GM18502 (cell line): ENCODE data around the gene GATD1.

Experiments
- ATAC-seq: cut with Tn5 transposase; IDR thresholded peaks from one replicate; pipeline ENCODE4 v1.9.1; 2021; ENCODE audit warnings: mild to moderate bottlenecking; ENCODE audit not compliant: unreplicated experiment, poor library complexity

Gene GATD1, protein sequence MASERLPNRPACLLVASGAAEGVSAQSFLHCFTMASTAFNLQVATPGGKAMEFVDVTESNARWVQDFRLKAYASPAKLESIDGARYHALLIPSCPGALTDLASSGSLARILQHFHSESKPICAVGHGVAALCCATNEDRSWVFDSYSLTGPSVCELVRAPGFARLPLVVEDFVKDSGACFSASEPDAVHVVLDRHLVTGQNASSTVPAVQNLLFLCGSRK

DNA sequence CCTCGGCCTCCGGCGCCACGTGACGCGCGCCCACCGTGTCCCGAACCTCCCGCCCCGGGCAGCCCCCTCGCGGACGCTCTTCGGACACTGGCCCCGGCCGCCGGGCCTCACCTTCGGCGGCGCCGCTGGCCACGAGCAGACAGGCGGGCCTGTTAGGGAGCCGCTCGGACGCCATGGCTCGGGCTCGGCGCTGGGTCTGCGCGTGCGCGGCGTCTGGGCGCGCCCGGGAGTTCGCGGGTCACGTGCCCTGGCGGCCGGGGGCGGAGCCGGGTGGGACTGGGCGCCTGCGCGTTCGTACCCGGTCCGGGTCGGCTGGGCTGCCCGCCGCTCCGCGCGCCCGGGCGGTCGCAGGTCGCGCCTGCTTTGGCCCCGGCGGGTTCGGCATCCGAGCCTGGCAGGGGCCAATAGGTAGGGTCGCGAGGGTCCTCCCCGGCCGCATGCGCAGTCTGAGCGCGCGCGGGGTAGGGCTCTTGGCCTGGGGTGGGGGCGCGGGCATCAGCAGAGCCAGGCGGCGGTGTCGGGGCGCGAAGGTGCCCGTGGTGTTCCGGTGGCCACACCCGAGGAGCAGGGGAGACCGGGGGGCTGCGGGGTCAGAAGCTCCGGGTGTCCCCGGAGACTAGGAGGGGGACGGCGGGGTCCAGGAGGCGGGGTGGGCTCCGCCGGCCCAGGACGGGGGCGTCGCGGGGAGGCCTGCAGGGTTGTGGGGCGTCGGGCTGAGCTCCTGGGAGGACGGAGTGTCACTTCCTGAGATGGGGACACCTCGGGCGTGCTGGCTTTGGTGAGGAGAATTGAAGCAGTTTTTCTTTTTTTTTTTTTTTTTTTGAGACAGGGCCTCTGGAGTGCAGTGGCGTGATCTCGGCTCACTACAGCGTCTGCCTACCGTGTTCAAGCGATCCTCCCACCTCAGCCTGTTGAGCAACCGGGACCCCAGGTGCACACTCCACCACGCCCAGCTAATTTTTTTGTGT lies at the start of gene GATD1:
TSS of gene GATD1 (minus strand) at position 200 of the 968 bp plus-strand sequence. CDS start at position 175, 25 bp downstream.
- peak; percentile 79 for ATAC-seq

DNA sequence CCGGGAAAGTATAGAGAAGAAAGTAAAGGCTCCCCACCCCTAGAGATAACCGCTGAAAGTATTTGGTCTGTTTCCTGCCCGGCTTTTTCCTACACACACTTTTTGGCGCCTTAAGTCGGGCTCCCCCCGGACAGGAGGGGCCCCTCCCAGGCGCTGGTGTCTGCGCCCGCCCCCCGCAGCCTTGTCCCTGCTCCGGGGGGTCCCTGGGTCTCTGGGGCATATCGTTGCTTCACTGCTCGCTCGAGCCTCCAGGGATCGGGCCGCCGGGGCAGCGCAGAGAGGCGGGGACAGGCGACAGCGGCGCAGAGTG lies 49.5 kb upstream of the GATD1 start:
- no peak for ATAC-seq

DNA sequence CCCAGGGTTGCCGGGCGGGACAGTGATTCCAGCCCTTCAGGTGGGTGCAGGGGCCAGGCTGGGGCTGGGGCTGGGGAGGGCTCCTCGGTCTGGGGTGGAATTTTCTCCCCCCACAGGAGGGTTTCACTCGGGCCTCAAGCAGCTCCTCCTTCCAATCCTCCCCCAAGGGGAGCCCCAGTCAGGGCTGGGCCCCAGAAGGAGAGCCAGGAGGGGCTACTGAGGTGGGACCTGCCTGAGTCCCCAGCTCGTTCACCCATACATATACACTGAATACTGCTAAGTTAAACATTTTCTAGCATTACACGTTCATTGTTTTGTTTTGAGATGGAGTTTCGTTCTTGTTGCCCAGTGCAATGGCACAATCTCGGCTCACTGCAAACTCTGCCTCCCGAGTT lies 48.9 kb upstream of the GATD1 start:
- no peak for ATAC-seq

DNA sequence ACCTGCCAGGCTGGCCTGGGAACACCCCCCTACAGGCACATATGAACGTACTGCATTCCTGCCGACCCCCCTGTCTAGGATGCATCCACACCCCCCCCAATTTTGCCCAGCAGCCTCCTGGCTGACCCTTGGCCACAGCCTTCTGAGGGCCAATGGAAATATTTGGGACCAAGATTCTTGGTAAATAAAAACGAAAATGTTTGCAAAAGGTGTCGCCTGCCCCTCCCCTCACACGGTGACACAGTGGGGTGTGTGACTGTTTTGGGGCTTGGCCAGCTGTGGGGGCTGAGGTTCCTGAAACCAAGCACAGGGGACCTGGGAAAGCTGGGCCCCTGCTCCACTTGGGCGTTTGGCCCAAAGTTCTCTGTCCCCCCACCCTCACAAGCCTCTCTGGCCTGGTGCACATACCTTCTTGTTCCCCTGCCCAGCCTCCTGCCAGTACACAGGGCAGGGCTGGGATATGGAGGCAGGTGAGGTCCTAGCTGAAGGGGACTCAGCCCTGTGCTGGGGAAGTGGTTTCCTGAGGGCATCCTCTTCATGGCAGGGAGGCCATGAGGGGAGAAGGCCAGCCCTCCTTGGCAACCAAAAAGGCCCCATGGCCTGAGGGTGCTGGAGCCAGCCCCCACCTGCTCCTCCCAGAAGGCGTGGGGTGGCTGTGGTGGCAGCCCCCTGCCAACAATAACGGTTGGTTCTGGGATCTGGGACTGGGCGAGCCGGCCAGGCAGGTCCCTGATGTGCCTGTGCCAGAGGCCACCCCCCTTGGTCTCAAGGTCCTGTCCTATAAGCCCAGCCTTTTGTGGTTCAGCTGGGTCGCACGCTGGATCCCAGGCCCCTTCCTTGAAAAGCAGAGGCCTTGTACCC lies 48.3 kb upstream of the GATD1 start:
- no peak for ATAC-seq

DNA sequence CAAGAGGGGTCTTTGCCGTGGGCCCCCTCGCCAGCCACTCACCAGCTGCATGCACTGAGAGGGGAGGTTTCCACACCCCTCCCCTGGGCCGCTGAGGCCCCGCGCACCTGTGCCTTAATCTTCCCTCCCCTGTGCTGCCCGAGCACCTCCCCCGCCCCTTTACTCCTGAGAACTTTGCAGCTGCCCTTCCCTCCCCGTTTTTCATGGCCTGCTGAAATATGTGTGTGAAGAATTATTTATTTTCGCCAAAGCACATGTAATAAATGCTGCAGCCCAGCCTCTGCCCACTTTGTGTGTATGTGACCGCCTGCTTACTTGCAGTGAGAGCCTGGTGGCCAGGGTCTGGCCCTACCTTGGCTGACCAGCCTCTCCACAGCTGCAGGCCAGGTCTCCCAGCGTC lies 47.7 kb upstream of the GATD1 start:
- ATAC-seq, result no peak

DNA sequence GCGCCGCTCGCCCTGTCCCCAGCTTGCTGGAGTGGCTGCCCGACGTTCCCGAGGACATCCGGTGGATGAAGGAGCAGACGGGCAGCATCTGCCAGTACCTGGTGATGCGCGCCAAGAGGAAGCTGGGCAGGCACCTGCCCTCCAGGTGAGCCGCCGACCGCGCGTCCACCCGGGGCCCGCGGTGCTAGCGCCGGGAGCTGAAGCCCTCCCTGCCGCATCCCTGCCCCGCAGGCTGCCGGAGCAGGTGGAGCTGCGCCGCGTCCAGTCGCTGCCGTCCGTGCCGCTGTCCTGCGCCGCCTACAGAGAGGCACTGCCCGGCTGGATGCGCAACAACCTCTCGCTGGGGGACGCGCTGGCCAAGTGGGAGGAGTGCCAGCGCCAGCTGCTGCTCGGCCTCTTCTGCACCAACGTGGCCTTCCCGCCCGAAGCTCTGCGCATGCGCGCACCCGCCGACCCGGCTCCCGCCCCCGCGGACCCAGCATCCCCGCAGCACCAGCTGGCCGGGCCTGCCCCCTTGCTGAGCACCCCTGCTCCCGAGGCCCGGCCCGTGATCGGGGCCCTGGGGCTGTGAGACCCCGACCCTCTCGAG lies 47.1 kb upstream of the GATD1 start:
- ATAC-seq, result no peak

DNA sequence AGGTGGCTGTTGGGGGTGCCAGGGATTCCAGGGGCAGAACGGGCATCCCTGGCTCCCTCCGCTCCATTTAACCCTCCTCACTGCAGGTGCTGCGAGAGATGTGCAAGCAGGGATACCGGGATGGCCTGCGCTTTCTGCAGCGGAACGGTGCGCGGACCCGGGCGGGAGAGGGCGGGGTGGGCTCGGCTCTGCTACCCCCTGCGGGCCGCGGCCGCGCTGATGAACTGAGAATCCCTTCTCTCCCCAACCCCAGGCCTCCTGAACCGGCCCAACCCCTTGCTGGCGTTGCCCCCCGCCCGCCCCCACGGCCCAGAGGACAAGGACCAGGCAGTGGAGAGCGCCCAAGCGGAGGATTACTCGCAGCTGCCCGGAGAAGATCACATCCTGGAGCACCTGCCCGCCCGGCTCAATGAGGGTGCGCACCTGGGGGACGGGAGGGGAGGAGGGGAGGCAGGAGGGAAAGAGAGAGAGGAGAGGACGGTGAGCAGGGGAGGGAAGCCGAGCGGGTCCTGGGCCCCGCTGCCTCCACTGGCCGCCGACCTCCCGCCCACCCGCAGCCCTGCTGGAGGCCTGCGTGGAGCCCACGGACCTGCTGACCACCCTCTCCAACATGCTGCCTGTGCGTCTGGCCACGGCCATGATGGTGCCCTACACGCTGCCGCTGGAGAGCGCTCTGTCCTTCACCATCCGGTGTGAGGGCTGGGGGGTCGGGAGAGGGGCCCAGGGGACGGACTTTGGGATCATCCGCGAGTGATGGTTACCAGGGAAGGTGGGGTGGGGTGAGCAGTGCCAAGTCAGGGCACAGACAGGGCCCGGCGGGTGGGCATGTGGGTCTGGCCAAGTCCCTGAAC lies 46.4 kb upstream of the GATD1 start:
- ATAC-seq, result no peak

DNA sequence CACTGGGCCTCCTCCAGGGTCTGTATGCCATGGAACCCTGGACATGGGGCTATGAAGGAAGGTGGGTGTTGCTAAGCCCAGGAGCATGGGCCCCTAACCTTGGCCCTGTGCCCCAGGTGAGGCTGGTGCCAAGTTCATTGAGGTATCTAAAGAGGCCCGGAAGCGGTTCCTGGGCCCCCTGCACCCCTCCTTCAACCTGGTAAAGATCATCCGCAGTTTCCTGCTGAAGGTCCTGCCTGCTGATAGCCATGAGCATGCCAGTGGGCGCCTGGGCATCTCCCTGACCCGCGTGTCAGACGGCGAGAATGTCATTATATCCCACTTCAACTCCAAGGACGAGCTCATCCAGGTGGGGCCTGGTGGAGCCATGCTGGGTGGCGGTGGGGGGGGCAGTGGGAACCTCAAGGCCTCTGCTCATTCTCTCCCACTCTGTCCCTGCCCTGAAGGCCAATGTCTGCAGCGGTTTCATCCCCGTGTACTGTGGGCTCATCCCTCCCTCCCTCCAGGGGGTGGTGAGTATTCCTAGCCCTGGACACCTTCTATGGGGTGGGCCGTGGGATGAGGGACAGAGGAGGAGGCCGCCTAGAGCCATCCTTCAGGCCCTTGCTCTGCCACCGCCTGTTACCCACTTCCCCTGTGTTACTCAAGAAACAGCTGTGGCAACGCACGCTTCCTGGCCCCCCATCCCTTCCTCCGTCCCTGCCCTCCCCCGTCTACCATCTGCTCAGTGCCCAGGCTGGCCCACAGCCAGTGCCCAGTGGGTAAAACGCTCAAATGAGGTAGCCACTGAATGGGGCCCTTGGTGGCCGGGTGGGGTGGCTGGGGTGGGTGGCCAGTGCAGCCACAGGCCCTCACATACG lies 44.5 kb upstream of the GATD1 start:
- ATAC-seq, result no peak

DNA sequence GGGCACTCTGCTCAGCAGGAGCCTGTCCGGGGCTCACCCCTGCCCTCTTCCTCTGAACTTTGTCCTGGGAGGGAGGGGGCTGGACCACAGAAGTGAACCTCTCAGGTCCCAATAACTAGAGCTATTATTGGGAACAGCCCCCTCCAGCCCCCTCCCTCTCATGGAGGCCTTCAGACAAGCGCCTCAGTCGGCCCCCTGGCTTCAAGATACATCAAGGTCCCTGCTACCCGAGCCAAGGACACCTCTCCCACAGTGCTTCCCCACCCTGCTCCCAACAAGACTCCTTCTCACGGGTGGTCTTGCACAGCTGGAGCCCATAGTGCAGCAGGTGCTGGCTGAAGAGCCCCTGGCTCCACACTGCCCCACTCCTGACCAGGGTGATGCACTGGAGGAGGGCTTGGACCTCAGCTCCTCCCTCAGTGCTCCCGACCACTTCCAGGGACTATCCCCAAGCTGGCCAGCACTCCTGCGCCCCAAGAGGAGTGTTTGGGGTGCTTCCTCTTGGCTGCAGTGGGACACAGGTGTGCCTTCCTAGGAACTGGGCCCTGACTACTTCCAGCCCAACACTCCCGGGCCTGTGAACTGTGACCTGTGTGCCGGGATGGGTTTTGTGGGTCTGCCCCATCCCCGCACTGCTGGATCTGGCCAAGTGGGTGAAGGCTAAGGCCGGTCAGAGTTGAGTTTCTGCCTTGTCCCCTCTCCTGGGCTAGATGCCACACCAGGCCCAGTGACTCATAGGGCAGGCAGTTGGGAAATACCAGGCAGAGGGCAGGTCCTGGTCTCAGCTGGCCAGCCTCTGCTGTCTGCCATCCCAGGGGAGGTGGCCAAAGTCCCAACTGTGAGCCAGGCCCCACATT lies 43.6 kb upstream of the GATD1 start:
- ATAC-seq, result no peak

DNA sequence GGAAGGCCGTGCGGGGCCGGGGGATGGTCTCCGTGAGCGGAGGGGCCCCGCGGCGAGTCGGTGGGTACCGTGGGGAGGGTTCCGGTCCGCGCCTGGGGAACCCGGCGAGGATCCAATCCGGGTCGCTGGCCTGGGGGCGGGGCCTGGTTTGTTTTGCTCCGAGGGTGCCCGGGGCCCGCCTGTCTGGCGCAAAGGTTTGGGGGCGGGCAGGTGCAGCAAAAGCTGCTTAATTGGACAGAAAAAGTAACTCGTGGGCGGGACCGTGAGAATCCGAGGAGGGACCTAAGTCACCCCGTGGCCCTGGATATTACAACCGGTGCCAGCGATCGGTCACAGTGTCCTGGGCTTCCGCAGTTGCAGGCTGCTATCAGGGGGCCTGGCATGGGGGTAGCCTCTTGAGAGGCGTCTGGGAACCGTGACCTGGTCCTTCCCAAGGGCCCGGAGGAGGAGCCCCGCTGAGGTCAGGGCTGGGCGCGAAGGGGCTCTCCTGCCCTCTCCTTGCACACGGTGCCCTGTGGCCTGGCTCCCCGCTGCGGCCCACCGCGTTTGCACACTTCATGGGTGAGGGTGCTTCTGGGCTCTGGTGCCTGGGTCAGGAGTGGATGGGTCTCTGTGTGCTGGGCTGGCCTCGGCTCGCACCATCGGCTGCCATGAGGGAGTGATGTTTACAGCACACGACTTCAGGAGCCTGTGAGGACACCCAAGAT lies 42.8 kb upstream of the GATD1 start:
- peak; percentile 71 for ATAC-seq

DNA sequence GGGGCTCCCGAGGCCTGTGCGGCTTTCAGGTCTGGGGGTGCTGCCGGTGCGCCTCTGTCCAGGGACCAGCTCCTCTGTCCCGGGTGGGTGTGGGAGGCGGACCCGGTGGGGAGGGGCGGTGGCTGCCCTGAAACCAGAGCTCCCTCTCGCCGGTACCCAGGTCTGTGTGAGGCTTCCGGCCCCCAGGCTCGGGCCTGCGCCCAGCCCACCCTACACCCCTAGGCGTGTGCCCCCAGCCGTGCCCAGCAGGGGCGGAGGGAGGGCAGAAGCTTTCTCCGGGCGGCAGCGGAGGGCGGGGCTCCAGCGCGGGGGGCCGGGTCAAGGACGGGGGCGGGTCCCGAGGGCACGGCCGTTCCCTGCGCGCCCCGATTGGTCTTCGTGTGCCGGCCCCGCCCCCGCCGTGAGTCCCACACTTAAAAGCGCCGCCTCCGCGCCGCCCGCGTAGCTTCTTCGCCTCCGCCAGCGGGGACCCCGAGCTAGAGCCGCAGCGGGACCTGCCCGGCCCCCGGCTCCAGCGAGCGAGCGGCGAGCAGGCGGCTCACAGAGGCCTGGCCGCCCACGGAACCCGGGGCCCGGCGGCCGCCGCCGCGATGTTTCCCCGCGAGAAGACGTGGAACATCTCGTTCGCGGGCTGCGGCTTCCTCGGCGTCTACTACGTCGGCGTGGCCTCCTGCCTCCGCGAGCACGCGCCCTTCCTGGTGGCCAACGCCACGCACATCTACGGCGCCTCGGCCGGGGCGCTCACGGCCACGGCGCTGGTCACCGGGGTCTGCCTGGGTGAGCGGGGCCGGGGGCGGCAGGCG lies 42.0 kb upstream of the GATD1 start:
- peak; percentile 61 for ATAC-seq

DNA sequence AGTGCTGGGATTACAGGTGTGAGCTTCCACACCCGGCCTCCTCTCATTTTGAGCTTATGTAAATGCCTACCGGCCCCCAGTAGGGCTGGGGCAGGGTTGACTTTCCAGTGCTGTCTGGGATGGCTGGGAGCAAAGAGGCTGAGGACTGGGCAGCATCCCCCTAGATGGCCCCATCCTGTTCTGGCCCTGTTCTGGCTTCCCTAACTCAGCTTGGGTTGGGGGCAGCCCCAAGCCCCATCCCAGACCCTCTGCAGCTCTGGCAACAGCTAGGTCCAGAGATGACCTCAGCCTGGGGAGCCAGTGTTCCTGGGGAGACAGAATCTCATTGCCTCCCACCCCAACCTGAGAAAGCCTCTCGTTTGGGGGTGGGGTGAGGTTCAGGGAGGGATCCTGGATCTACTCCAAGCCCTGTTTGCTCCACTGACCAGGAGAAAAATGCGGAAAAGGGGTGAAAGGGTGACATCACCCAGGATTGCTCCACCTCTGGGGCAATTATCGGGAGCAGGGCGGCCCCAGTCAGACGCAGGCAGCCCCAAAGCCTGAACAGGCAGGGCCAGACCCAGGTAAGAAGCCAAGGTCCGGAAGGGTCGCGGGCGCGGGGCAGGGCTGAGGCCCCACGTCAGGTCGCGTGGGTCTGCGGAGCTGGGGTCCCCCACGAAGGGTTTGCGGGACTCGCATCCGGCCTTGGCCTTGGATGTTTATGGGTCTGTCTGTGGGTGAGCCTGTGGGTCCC lies 41.3 kb upstream of the GATD1 start, which contains the start of gene PNPLA2:
TSS of gene PNPLA2 (plus strand) at position 519 of the 733 bp plus-strand sequence. CDS start 805 bp downstream, outside the sequence.
- no peak for ATAC-seq

DNA sequence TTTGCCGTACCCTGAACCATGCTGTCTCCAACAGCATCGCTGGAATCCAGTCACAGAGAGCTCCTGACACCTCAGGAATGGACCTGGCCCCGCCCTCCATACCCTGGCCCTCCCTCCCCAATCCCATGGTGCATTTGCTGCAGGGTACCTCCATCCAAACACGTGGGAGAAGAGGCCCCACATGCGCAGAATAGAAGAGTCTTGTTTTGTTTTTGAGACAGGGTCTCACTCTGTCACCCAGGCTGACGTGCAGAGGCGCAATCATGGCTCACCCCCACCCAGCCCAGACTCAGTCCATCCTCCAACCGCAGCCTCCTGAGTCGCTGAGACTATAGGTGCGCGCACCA lies 39.1 kb upstream of the GATD1 start:
- ATAC-seq, result no peak

DNA sequence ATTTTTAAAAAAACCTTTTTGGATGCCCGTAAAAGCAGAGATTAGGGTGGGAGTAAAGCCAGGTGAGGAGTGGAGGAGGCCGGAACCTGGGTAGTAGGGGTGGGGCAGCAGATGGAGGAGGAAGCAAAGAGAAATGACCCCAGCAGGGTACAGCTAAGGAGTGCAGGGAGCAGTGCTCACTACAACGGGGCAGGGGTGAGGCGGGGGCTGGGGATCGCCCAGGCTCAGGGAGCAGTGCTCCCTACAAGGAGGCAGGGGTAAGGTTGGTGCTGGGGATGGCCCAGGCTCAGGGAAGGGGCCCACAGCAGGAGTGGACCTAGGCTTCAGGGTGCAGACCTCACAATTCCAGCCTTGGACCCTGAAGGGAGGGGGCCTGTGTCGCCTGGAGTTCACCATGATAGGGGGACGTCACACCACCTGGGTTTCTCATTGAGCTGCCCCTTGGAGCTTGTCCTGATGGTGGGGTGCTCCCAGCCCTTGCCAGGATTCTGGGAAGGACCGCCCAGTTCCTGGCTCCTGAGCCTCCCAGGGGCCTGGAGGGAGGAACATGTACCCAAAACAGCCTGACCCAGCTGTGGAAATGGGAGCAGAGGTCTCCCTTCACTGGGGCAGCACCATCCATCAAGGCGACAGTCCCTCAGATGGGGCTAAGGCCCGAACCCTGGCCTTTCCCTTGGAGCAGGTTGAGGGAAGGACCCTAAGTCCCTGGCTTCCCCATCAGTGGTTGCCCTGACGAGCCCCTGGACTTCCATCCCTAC lies 38.6 kb upstream of the GATD1 start:
- no peak for ATAC-seq
